NCI-H69 (cell line): ENCODE measurements around the gene PSMD12.
A peak's percentile ranks its signal among the peaks of the same experiment; 100 is the strongest.
"Not testable (repeated sequence)": the region's sequence is repeated elsewhere in the genome, so short reads cannot be mapped to it uniquely, and the experiment has no call there.

Experiments
- DNase-seq: peaks from one replicate; lab custom pipeline; 2025; lab: John Stamatoyannopoulos, UW

The PSMD12 gene

DNA sequence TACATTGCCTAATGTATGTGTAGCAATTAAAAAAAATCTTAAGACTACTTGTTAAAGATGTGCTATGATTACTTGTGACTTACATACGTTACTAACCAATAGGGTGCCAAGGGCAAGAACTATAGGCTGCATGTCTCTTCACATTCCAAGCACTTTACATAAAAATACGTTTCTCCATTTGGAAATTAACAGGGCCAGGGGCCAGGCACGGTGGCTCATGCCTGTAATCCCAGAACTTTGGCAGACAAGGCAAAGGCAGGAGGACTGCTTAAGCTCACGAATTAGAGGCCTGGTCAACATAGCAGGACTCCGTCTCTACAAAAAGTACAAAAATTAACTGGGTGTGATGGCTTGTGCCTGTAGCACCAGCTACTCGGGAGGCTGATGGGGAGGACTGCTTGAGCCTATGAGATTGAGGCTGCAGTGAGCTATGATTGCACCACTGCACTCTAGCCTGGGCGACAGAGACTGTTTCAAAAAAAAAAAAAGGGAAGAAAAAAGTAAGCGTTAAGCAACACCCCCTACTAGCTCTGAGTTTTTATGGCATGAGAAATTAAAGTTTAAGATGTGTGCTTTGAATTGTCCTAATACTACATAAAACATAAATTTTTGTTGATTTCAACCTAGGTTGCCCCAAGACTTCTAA, 12.3 kb downstream of the PSMD12 start:
- no peak for DNase-seq

- DNase-seq: no peak
Observed at GRCh38 chr17:67353161-67353560, 13.2 kb downstream of the PSMD12 start.

- no peak for DNase-seq
Observed at GRCh38 chr17:67349420-67349819, 17.0 kb downstream of the PSMD12 start.

DNA sequence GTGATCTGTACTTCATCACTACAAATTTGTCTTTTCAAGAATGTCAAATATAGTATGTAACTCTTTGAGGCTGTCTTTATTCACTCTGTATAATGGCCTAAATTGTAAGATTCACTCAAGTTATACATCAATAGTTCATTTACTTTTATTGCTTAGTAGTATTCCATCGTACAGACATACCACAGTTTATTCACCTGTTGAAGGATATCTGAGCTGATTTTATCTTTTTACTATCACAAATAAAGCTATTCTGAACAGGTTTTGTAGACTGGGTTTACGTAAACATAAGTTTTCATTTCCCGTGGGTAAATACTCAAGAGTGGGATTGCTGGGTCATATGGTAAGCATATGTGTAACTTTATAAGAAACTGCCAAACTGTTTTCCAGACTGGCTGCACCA, 18.6 kb downstream of the PSMD12 start:
- no peak for DNase-seq

DNA sequence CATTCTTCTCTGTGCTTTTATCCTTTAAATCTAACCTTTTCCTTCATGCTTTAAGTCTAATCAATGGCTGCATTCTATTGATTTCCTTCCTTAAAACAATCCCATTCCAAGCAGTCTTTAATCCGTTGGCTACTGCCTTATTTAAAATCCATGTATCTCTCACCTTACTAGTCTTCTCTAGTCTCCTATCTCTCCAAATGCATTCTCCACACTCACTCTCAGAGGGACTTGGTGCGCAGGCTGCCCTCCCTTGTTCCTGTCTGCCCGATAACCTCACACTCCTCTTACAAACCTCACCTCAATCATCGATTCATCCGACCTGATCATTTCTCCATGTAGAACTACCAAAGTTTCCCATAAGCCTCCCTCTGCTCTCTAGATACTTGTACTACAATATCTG, 23.1 kb downstream of the PSMD12 start:
- no peak for DNase-seq

GRCh38 chr17:67338353-67338752, 28.0 kb downstream of the PSMD12 start:
- not testable (repeated sequence) for DNase-seq

- DNase-seq: no peak
Observed at GRCh38 chr17:67336859-67337258, 29.5 kb downstream of the PSMD12 start.

DNA sequence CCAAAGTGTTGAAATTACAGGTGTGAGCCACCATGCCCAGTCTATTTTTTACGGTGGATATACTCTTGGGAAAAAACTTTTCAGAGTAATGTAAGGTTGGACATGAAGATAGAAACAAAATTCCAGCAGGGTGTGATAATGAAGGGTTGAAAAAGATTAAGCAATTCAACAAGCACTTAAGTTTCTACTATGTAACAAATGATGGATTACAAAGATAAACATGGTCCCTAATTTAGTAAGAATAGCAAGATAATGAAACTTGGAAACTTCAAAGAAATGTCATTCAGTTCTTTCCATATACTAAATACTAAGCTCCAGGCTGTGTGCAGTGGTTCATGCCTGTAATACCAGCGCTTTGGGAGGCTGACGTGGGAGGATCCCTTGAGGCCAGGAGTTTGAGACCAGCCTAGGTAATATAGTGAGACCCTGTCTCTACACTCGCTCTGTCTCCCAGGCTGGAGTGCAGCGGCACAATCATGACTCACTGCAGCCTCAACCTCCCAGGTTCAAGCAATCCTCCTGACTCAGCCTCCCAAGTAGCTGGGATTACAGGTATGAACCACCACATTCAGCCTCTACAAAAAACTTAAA, 31.0 kb downstream of the PSMD12 start:
- DNase-seq: no peak

DNA sequence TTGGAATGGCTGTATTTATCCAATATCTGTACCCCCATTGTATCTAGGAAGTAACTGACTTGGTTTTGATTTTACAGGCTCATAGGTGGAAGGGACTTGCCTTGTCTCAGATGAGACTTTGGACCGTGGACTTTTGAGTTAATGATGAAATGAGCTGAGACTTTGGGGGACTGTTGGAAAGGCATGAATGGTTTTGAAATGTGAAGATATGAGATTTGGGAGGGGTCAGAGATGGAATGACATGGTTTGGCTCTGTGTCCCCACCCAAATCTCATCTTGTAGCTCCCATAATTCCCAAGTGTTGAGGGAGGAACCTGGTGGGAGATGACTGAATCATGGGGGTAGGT, 34.2 kb downstream of the PSMD12 start:
- DNase-seq: not testable (repeated sequence)

- not testable (repeated sequence) for DNase-seq
Observed at GRCh38 chr17:67331381-67332161, 34.8 kb downstream of the PSMD12 start.

DNA sequence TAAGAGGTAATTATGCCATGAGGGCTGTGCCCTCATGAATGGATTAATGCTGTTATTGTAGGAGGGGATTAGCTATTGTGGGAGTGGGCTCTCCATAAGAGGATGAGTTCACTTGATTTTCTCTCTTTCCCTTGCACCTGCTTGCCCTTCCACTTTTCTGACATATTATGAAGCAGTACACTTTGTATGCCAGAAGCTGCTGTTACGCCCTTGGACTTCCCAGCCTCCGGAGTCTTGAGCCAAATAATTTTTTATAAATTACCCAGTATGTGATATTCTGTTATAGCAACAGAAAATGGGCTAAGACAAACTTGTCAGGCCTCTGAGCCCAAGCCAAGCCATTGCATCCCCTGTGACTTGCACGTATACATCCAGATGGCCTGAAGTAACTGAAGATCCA, 38.4 kb downstream of the PSMD12 start:
- no peak for DNase-seq

GRCh38 chr17:67326959-67327745, 39.2 kb downstream of the PSMD12 start:
- not testable (repeated sequence) for DNase-seq

DNA sequence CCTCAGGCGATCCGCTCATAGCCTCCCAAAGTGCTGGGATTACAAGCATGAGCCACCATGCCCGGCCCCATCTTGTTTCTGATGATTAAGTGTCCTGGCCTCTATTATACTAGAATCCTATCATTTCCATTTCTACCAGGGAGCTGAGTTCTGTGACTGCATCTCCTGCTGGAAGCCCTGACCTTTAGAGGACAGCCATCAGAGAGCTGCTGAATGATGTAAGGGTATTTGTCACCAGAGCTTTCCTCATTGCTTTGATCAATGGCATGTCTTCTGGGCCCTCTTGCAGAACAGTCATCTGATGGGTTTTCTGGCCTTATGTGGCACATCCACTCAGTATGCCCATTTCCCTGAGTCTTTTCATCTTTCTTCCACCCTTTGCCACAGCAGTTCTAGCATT, 39.9 kb downstream of the PSMD12 start:
- DNase-seq: no peak

DNA sequence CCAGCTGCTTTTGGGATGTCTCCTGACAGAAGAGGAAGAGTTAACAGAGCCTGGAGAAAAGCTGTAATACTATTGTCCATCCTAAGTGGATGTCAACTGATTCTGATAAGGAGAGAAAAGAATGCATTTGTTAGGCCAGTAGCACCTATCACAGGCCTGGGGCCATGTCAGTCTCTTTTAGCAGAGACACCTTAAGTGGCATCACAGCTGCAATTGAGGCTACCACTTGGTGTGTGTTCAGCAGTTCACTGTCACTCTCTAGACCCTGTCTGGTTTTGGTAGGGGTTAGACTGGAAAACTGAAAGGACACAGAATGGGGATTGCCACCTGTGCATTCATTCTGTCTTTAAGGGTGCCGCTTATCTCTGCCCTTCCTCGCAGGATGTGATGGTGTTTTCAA, 42.0 kb downstream of the PSMD12 start:
- DNase-seq: no peak

- no peak for DNase-seq
Observed at GRCh38 chr17:67323445-67323844, 42.9 kb downstream of the PSMD12 start.

DNA sequence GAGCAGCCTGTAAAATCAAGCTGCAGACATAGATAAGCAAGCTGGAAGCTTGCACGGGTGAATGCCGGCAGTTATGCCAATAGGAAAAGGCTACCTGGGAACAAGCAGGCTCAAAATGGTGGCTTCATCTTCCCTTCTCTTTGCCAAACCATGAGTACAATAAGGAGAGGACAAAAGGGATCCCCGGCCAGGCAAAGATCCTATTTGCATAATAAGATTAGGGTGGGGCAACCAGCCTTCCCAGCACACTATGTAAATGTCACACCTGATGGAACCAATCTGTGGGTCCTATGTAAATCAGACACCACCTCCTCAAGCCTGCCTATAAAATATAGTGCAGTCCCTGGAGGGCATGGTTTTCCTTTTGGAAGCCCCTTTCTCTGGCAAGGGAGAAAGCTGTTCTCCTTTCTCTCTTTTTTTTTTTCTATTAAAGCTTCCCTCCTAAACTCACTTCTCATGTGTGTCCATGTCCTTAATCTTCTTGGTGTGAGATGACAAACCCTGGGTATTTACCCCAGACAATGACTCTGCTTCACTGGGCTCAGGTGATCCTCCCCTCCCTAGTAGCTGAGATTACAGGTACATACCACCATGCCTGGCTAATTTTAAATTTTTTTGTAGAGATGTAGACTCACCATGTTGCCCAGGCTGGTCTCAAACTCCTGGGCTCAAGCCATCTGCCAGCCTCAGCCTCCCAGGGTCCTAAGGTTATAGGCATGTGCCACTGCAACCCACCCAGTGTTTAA, 44.2 kb downstream of the PSMD12 start:
- DNase-seq: peak; percentile 88

DNA sequence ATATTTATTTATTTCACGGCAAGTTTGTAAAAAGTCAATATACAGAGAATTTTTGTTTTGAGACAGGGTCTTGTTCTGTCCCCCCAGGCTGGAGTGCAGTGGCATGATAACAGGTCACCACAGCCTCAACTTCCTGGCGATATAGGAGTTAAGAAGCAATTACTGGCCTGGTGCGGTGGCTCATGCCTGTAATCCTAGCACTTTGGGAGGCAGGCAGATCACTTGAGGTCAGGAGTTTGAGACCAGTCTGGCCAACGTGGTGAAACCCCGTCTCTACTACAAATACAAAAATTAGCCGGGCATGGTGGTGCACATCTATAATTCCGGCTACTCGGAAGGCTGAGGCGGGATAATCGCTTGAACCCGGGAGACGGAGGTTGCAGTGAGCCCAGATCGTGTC, 44.9 kb downstream of the PSMD12 start:
- DNase-seq: not testable (repeated sequence)

GRCh38 chr17:67316781-67317180, 49.6 kb downstream of the PSMD12 start:
- DNase-seq: no peak

DNA sequence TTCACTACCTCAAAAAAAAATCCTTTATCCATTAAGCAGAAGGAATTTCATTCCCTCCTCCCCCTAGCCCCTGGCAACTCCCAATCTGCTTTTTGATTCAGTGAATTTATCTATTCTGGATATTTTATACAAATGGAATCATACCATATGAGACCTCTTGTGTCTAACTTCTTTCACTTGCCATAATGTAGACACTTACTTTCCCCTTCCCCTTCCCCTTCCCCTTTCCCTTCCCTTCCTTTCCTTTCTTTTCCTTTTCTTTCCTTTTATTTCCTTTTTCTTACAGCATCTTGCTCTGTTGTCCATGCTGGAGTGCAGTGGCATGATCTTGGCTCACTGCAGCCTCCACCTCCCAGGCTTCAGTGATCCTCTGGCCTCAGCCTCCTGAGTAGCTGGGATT, 50.5 kb downstream of the PSMD12 start:
- DNase-seq: no peak

DNA sequence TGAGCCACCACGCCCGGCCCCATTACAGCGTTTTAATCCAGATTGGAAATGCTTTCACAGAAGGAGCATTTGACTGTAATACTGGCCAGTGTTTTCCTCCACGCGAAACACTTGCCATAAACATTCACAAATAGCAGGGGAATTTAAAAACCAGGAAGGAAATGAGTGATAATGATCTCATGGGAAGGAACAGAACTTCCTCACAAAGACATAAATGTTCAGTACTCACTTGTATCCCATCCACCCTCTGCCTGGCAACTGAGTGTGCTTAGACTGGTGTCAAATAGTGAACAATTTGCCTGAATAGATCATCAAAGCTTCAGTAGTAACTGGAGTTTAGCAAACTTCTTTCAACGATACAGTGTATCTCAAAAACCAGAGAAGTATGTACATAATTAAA, 54.1 kb downstream of the PSMD12 start:
- no peak for DNase-seq

DNA sequence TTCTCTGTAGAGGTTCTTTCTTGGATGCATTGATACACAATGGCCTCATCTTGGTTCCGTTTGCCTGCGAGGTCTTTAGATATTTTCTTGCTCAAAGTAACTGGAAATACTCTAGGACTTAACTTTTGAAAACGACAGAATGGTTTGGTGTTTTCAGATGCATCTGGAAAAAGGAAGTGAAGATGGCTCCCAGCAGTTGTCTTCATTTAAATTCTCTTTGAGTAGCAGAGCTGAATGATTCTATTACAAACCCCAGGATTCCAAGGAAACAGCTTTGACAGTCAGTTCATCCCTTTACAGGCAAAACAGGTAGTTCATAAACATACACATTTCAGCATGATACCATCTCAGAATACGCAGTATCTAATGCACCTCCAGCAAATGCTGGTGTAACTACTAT, 54.8 kb downstream of the PSMD12 start:
- DNase-seq: no peak

GRCh38 chr17:67310406-67310805, 56.0 kb downstream of the PSMD12 start:
- DNase-seq: no peak
